Activated CD4-positive, CD25-positive, alpha-beta regulatory T cell treated with anti-CD3 and anti-CD28 coated beads, Interleukin-2, amount 50 U/mL, for 24 hours (primary cell): Measurements from ENCODE around the gene TRIM71.
"Not testable (repeated sequence)": the region's sequence is repeated elsewhere in the genome, so short reads cannot be mapped to it uniquely, and the experiment has no call there.

Experiments used
- ATAC-seq, 2 donors: fragments of 150-1000 bp; cut with Tn5 transposase; one replicate each; pipeline ENCODE4 v1.10.0; 2021; ENCODE audit warnings: mild to moderate bottlenecking in 1 of 2, moderate library complexity in 1 of 2

The TRIM71 gene

DNA sequence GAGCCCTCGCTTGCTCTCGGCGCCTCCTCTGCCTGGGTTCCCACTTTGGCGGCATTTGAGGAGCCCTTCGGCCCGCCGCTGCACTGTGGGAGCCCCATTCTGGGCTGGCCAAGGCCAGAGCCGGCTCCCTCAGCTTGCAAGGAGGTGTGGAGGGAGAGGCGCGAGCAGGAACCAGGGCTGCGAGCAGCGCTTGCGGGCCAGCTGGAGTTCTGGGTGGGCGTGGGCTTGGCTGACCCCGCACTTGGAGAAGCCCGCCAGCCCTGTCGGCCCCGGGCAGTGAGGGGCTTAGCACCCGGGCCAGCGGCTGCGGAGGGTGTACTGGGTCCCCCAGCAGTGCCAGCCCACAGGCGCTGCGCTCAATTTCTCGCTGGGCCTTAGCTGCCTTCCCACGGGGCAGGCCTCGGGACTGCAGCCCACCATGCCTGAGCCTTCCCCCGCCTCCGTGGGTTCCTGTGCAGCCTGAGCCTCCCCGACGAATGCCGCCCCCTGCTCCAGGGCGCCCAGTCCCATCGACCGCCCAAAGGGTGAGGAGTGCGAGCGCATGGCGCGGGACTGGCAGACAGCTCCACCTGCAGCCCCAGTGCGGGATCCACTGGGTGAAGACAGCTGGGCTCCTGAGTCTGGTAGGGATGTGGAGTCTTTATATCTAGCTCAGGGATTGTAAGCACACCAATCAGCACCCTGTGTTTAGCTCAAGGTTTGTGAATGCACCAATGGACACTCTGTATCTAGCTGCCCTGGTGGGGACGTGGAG is 121.9 kb downstream of the TRIM71 start:
- ATAC-seq = not testable (repeated sequence)

DNA sequence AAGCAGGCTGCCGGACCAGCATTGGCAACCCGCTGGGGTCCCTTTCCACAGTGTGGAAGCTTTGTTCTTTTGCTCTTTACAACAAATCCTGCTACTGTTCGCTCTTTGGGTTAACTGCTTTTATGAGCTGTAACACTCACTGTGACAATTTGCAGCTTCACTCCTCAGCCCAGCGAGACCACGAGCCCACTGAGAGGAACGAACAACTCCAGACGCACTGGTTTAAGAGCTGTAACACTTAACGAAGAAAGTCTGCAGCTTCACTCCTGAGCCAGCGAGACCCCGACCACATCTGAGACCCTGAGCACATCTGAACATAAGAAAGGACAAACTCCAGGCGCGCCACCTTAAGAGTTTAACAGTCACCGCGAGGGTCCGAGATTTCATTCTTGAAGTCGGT is 122.9 kb downstream of the TRIM71 start:
- ATAC-seq = no peak

DNA sequence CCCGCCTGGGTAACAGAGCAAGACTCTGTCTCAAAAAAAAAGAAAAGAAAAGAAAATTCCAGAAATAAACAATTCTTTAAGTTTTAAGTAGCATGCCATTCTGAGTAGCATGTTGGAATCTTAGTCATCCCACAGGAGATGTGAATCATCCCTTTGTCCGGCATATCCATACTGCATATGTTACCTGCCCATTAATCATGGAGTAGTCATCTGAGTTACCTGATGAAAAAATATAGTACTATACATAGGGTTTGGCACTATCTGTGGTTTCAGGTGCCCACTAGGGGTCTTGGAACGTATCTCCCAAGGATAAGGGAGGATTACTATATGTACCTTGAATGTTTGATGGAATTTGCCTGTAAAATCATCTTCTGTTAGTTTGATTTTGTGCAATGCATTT is 127.3 kb downstream of the TRIM71 start:
- ATAC-seq = no peak

DNA sequence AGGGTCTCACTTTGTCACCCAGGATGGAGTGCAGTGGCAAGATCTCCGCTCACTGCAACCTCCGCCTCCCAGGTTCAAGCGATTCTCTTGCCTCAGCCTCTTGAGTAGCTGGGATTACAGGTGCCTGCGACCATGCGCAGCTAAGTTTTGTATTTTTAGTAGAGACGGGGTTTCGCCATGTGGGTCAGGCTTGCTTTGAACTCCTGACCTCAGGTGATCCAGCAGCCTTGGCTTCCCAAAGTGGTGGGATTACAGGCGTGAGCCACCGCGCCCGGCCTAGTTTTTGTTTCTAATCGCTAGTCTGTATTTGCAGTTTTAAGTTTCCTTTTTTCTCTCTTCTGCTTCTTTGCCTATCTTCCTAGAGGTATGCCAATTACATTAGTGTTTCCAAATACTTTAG is 127.8 kb downstream of the TRIM71 start:
- not testable (repeated sequence) for ATAC-seq

DNA sequence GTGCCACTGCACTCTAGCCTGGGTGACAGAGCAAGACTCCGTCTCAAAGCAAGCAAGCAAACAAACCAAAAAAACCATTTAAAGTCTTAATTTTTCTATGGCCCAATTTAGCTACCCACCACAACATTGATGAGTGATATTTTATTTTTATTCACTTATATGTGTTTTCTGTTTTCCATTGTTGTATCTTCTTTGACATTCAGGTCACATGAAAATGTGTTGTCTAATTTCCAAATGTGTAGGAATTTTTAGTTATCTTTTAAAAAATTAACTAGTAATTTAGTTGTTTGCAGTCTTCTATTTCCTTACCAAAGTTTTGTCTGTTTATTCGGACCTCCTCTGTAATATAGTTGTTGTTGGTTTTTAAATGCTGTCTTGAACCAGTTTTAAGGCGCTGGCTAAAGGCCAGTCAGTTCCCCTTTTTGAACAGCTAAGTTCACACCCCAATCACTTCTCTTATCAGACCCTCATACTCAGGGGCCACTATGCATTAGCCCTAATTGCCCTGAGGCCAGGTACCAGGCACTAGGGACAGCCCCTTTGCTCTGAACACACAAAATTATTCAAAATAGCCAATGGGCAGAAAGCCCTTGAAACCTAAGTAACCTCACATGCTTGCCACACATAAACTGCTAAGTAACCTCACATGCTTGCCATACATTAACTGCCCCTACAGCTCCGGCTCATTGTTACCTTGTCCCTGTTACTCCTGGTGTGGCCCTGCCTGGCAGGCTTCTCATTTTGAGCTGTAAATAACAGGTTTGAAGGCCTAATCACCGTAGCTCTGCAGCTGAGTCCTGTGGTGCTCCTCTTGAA is 129.4 kb downstream of the TRIM71 start:
- no peak for ATAC-seq
